HepG2 (cell line): Measurements from ENCODE around the gene MAPK12. TPM values are rescaled to one million over a fixed set of nuclear protein-coding genes. Genes with fewer than 3 reads are reported as not detected.
A peak's percentile ranks its signal among the peaks of the same experiment; 100 is the strongest.

Experiments
- MAF1 ChIP-seq: sonication (generic); formaldehyde crosslinking; IDR thresholded peaks from 2 replicates; pipeline ENCODE4 v1.5.0; 2020; ENCODE audit warnings: missing genetic modification reagents, borderline replicate concordance
- MXD3 ChIP-seq: IDR thresholded peaks from 2 replicates; pipeline ENCODE4 v1.6.1; 2016; ENCODE audit warnings: mild to moderate bottlenecking, missing biosample characterization, missing genetic modification reagents
- PHF20 ChIP-seq: sonication (generic); formaldehyde crosslinking; IDR thresholded peaks from 2 replicates; pipeline ENCODE4 v1.5.0; 2020; ENCODE audit warnings: mild to moderate bottlenecking, missing genetic modification reagents
- RBM22 ChIP-seq: fragments of 200-400 bp; formaldehyde crosslinking; optimal IDR thresholded peaks from 2 replicates; pipeline ENCODE3; 2017; ENCODE audit warnings: mild to moderate bottlenecking, low read length, moderate library complexity
- SOX5 ChIP-seq: IDR thresholded peaks from 2 replicates; pipeline ENCODE4 v1.6.1; 2016; ENCODE audit warnings: borderline replicate concordance
- STAT5B ChIP-seq: sonication (generic); formaldehyde crosslinking; IDR thresholded peaks from 2 replicates; pipeline ENCODE4 v1.4.0; 2020; ENCODE audit warnings: missing genetic modification reagents
- ZNF207 ChIP-seq: fragments of 450-650 bp; IDR thresholded peaks from 2 replicates; pipeline ENCODE4 v1.6.1; 2016; ENCODE audit warnings: antibody characterized with exemption, borderline replicate concordance
- ZNF33A ChIP-seq: sonication (generic); formaldehyde crosslinking; IDR thresholded peaks from 2 replicates; pipeline ENCODE4 v1.5.1; 2020; ENCODE audit warnings: missing genetic modification reagents, mild to moderate bottlenecking, moderate library complexity, borderline replicate concordance
- ZNF598 ChIP-seq: sonication (generic); formaldehyde crosslinking; IDR thresholded peaks from 2 replicates; pipeline ENCODE4 v1.5.1; 2020; ENCODE audit warnings: mild to moderate bottlenecking, missing genetic modification reagents, borderline replicate concordance
- ZSCAN20 ChIP-seq: sonication (generic); formaldehyde crosslinking; IDR thresholded peaks from 2 replicates; pipeline ENCODE4 v1.4.0; 2020; ENCODE audit warnings: missing genetic modification reagents, mild to moderate bottlenecking, borderline replicate concordance
- polyA plus RNA-seq, 8 experiments: library from polyadenylated mRNA; depleted of rRNA in 3 of 8; stranded (reverse) in 7 of 8; unstranded in 1 of 8; fragments of >200 nt; fragmentation: Illumina TruSeq in 4 of 8; extraction: Trizol in 4 of 8; gene quantifications; 2 replicates each; pipeline versions ENCODE4 v1.2.1 to v1.2.3, GENCODE V29; 2011 to 2016; ENCODE audit warnings: low read depth in 4 of 8, missing spikeins in 1 of 8, mixed read lengths in 1 of 8; ENCODE audit not compliant: insufficient read depth in 1 of 8
- total RNA-seq, 5 experiments: library from RNA; depleted of rRNA; stranded (reverse); fragments of >200 nt; fragmentation: Illumina TruSeq; extraction: Trizol; gene quantifications; 2 replicates each; pipeline ENCODE4 v1.2.3, GENCODE V29; 2016; ENCODE audit warnings: low read depth in 1 of 5
- TF ChIP-seq, protein P1 (sequence below): sonication (generic); formaldehyde crosslinking; IDR thresholded peaks from 2 replicates; pipeline ENCODE4 v1.5.0; 2020; ENCODE audit warnings: mild to moderate bottlenecking, missing genetic modification reagents, moderate library complexity
- TF ChIP-seq, protein P2 (sequence below): sonication (generic); formaldehyde crosslinking; IDR thresholded peaks from 2 replicates; pipeline ENCODE4 v1.5.1; 2020; ENCODE audit warnings: mild to moderate bottlenecking, missing genetic modification reagents, borderline replicate concordance
- TF ChIP-seq, protein P3 (sequence below): sonication (generic); formaldehyde crosslinking; IDR thresholded peaks from 2 replicates; pipeline ENCODE4; 2020; ENCODE audit warnings: missing genetic modification reagents, mild to moderate bottlenecking, borderline replicate concordance
- TF ChIP-seq, protein P4 (sequence below): sonication (generic); formaldehyde crosslinking; IDR thresholded peaks from 2 replicates; pipeline ENCODE4 v1.5.1; 2020; ENCODE audit warnings: missing genetic modification reagents, mild to moderate bottlenecking, borderline replicate concordance

The MAPK12 gene
- total and polyA plus RNA-seq, 2 of the 13 experiments (the other 11 are each of a cell fraction or from before 2014, with no cell fraction given) = 22.2 to 23.3 TPM

GRCh38 chr22:50260801-50261614 lies 475 bp downstream of the MAPK12 start (continued):
- TF ChIP-seq ZNF33A (no peak), PHF20 (0 out of 2 replicates have a peak, but pooled peaks have one; percentile 16), RBM22 (no peak), MAF1 (CRISPR knock-in tag) (no peak), ZNF207 (no peak), MXD3 (peak; percentile 80), STAT5B (CRISPR knock-in tag) (no peak), ZSCAN20 (CRISPR knock-in tag) (peak; percentile 61; the same call in 1 of the 2 replicates), SOX5 (no peak), ZNF598 (CRISPR knock-in tag) (no peak; the same call in 1 of the 2 replicates)
- TF ChIP-seq, protein P1, sequence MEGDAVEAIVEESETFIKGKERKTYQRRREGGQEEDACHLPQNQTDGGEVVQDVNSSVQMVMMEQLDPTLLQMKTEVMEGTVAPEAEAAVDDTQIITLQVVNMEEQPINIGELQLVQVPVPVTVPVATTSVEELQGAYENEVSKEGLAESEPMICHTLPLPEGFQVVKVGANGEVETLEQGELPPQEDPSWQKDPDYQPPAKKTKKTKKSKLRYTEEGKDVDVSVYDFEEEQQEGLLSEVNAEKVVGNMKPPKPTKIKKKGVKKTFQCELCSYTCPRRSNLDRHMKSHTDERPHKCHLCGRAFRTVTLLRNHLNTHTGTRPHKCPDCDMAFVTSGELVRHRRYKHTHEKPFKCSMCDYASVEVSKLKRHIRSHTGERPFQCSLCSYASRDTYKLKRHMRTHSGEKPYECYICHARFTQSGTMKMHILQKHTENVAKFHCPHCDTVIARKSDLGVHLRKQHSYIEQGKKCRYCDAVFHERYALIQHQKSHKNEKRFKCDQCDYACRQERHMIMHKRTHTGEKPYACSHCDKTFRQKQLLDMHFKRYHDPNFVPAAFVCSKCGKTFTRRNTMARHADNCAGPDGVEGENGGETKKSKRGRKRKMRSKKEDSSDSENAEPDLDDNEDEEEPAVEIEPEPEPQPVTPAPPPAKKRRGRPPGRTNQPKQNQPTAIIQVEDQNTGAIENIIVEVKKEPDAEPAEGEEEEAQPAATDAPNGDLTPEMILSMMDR (CRISPR knock-in tag) = no peak
- TF ChIP-seq, protein P2, sequence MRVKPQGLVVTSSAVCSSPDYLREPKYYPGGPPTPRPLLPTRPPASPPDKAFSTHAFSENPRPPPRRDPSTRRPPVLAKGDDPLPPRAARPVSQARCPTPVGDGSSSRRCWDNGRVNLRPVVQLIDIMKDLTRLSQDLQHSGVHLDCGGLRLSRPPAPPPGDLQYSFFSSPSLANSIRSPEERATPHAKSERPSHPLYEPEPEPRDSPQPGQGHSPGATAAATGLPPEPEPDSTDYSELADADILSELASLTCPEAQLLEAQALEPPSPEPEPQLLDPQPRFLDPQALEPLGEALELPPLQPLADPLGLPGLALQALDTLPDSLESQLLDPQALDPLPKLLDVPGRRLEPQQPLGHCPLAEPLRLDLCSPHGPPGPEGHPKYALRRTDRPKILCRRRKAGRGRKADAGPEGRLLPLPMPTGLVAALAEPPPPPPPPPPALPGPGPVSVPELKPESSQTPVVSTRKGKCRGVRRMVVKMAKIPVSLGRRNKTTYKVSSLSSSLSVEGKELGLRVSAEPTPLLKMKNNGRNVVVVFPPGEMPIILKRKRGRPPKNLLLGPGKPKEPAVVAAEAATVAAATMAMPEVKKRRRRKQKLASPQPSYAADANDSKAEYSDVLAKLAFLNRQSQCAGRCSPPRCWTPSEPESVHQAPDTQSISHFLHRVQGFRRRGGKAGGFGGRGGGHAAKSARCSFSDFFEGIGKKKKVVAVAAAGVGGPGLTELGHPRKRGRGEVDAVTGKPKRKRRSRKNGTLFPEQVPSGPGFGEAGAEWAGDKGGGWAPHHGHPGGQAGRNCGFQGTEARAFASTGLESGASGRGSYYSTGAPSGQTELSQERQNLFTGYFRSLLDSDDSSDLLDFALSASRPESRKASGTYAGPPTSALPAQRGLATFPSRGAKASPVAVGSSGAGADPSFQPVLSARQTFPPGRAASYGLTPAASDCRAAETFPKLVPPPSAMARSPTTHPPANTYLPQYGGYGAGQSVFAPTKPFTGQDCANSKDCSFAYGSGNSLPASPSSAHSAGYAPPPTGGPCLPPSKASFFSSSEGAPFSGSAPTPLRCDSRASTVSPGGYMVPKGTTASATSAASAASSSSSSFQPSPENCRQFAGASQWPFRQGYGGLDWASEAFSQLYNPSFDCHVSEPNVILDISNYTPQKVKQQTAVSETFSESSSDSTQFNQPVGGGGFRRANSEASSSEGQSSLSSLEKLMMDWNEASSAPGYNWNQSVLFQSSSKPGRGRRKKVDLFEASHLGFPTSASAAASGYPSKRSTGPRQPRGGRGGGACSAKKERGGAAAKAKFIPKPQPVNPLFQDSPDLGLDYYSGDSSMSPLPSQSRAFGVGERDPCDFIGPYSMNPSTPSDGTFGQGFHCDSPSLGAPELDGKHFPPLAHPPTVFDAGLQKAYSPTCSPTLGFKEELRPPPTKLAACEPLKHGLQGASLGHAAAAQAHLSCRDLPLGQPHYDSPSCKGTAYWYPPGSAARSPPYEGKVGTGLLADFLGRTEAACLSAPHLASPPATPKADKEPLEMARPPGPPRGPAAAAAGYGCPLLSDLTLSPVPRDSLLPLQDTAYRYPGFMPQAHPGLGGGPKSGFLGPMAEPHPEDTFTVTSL = no peak
- TF ChIP-seq, protein P3, sequence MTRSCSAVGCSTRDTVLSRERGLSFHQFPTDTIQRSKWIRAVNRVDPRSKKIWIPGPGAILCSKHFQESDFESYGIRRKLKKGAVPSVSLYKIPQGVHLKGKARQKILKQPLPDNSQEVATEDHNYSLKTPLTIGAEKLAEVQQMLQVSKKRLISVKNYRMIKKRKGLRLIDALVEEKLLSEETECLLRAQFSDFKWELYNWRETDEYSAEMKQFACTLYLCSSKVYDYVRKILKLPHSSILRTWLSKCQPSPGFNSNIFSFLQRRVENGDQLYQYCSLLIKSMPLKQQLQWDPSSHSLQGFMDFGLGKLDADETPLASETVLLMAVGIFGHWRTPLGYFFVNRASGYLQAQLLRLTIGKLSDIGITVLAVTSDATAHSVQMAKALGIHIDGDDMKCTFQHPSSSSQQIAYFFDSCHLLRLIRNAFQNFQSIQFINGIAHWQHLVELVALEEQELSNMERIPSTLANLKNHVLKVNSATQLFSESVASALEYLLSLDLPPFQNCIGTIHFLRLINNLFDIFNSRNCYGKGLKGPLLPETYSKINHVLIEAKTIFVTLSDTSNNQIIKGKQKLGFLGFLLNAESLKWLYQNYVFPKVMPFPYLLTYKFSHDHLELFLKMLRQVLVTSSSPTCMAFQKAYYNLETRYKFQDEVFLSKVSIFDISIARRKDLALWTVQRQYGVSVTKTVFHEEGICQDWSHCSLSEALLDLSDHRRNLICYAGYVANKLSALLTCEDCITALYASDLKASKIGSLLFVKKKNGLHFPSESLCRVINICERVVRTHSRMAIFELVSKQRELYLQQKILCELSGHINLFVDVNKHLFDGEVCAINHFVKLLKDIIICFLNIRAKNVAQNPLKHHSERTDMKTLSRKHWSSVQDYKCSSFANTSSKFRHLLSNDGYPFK (CRISPR knock-in tag) = no peak
- TF ChIP-seq, protein P4, sequence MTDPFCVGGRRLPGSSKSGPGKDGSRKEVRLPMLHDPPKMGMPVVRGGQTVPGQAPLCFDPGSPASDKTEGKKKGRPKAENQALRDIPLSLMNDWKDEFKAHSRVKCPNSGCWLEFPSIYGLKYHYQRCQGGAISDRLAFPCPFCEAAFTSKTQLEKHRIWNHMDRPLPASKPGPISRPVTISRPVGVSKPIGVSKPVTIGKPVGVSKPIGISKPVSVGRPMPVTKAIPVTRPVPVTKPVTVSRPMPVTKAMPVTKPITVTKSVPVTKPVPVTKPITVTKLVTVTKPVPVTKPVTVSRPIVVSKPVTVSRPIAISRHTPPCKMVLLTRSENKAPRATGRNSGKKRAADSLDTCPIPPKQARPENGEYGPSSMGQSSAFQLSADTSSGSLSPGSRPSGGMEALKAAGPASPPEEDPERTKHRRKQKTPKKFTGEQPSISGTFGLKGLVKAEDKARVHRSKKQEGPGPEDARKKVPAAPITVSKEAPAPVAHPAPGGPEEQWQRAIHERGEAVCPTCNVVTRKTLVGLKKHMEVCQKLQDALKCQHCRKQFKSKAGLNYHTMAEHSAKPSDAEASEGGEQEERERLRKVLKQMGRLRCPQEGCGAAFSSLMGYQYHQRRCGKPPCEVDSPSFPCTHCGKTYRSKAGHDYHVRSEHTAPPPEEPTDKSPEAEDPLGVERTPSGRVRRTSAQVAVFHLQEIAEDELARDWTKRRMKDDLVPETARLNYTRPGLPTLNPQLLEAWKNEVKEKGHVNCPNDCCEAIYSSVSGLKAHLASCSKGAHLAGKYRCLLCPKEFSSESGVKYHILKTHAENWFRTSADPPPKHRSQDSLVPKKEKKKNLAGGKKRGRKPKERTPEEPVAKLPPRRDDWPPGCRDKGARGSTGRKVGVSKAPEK (CRISPR knock-in tag) = no peak
